ENCODE results near the gene R3HDM4. TPM values are rescaled to one million over a fixed set of nuclear protein-coding genes. Genes with fewer than 3 reads are reported as not detected.

The R3HDM4 gene
- total and polyA plus RNA-seq, 9 of the 15 experiments (the other 6 are each of a cell fraction or from before 2014, with no cell fraction given): 3.2 to 154 (median 59.0) TPM

DNA sequence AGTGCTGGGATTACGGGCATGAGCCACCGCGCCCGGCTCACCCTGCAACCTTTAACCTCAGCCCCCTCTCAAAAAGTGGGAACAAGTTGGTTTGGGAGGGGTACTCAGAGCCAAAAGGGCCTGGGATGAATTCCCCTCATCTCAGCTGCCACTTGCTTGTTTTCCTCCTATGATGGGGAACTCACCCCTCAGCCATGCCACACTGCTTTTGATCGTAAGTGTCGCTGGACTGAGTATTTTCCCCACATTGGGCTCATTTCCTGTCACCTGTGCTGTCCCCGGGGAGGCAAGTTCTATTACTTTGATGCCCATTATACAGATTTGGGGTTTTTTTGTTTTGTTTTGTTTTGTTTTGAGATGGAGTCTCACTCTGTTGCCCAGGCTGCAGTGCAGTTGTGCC, 6.5 kb downstream of the R3HDM4 start (continued):
- TF ChIP-seq, protein P1, sequence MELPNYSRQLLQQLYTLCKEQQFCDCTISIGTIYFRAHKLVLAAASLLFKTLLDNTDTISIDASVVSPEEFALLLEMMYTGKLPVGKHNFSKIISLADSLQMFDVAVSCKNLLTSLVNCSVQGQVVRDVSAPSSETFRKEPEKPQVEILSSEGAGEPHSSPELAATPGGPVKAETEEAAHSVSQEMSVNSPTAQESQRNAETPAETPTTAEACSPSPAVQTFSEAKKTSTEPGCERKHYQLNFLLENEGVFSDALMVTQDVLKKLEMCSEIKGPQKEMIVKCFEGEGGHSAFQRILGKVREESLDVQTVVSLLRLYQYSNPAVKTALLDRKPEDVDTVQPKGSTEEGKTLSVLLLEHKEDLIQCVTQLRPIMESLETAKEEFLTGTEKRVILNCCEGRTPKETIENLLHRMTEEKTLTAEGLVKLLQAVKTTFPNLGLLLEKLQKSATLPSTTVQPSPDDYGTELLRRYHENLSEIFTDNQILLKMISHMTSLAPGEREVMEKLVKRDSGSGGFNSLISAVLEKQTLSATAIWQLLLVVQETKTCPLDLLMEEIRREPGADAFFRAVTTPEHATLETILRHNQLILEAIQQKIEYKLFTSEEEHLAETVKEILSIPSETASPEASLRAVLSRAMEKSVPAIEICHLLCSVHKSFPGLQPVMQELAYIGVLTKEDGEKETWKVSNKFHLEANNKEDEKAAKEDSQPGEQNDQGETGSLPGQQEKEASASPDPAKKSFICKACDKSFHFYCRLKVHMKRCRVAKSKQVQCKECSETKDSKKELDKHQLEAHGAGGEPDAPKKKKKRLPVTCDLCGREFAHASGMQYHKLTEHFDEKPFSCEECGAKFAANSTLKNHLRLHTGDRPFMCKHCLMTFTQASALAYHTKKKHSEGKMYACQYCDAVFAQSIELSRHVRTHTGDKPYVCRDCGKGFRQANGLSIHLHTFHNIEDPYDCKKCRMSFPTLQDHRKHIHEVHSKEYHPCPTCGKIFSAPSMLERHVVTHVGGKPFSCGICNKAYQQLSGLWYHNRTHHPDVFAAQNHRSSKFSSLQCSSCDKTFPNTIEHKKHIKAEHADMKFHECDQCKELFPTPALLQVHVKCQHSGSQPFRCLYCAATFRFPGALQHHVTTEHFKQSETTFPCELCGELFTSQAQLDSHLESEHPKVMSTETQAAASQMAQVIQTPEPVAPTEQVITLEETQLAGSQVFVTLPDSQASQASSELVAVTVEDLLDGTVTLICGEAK (IDR thresholded peaks at IDR 0.05): peak; percentile 42; the same call in 1 of the 2 replicates
- TF ChIP-seq, protein P1 (CRISPR knock-in tag; IDR thresholded peaks at IDR 0.05): no peak
- TF ChIP-seq ZNF766 (CRISPR knock-in tag; conservative IDR thresholded peaks at IDR 0.05): no peak
- TF ChIP-seq RBM25 (IDR thresholded peaks at IDR 0.05; ENCODE audit: low read depth, low read length, severe bottlenecking): peak; percentile 54
- 0 out of 2 replicates have a peak, but pooled peaks have one; percentile 6 for TF ChIP-seq POLR2A (conservative IDR thresholded peaks at IDR 0.05)
- 0 out of 2 replicates have a peak, but pooled peaks have one; percentile 1 for TF ChIP-seq RBFOX2 (IDR thresholded peaks at IDR 0.05; ENCODE audit: low read depth, low read length)

Data from K562 (cell line).